ENCODE data around the gene CD180.

Gene CD180

DNA sequence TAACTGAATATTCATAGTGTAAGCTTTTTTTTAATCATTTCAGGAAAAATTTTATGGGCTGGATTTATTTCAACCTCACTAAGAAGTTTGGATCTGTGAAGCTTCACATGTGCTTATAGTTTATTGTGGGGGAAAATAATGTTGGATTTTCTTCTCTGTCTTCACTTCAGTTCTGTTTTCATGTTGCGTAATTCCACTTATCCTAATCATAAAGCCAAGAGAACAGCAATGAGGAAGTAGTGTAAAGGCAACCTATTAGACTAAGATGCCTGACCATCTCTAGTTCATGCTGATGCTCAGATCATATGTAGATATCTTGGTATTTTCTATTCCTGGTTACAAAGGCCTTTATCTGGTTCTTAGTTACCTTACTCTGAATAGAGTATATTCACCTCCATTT is 50.0 kb downstream of the CD180 start:
- no peak for DNase-seq (ENCODE audit: low spot score)
- CTCF ChIA-PET = interaction anchor here (0.5 to 1.4 kb wide), 2 partner anchors 31 to 1106 kb away, joined by 5 read pairs; no protein-coding TSS in a partner anchor
- POLR2A ChIA-PET (ENCODE audit: low non-redundant PET) = no interaction called here
- TF ChIP-seq, protein P1, sequence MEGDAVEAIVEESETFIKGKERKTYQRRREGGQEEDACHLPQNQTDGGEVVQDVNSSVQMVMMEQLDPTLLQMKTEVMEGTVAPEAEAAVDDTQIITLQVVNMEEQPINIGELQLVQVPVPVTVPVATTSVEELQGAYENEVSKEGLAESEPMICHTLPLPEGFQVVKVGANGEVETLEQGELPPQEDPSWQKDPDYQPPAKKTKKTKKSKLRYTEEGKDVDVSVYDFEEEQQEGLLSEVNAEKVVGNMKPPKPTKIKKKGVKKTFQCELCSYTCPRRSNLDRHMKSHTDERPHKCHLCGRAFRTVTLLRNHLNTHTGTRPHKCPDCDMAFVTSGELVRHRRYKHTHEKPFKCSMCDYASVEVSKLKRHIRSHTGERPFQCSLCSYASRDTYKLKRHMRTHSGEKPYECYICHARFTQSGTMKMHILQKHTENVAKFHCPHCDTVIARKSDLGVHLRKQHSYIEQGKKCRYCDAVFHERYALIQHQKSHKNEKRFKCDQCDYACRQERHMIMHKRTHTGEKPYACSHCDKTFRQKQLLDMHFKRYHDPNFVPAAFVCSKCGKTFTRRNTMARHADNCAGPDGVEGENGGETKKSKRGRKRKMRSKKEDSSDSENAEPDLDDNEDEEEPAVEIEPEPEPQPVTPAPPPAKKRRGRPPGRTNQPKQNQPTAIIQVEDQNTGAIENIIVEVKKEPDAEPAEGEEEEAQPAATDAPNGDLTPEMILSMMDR (conservative IDR thresholded peaks at IDR 0.05; ENCODE audit: low read depth) = no peak
- H3K27ac ChIP-seq = no peak overlapping the region

DNA sequence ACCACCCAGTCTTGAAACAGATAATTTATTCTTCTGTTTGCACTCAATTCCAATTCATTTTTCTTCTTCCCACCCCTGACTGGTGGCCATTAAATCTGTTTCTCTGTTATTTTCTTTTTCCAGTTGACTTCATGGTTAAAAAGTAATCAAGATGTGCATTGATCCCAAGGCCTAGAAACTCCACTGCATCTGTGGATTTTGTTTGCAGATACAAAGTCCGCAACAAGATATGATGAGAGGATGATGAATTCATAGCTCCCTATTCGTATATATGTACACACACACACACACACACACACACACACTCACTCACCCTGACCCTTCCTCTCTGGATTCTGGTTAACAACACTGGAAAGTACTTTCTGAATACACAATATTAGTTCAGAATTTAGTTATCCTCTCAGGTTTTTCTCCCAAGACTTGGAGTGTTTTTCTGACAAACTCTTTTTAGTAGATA is 52.4 kb downstream of the CD180 start:
- ChIA-PET POLR2A (ENCODE audit: low non-redundant PET) (no interaction called here), CTCF (interaction anchor here (0.7 to 1.2 kb wide), 2 partner anchors 65 to 1496 kb away, joined by 4 to 5 read pairs; no protein-coding TSS in a partner anchor)
- H3K27ac ChIP-seq = no peak overlapping the region
- DNase-seq (ENCODE audit: low spot score) = no peak
- TF ChIP-seq, protein P1 (conservative IDR thresholded peaks at IDR 0.05; ENCODE audit: low read depth) = no peak

DNA sequence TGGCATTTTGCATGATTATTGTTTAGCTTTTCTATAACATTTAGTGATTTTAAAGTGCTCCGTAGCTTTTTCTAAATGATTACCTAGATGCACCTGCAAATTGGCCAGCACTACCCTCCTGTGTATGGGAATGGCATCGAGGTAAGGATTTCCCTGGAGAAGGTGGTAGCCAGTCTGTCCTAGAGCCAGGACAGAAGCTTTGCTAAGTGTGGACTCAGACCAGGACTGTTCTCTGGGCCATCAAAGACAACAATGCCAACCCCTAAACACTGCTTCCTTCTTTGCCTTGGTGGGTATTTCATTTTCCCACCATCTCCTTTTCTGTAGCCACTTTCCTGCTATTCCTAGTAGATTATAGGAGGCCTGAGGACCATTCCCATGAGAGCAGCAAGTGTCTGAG is 53.0 kb downstream of the CD180 start:
- H3K27ac ChIP-seq = no peak overlapping the region
- ChIA-PET CTCF (interaction anchor here (1.2 kb wide), 2 partner anchors 65 to 155 kb away, joined by 3 to 5 read pairs; no protein-coding TSS in a partner anchor), POLR2A (ENCODE audit: low non-redundant PET) (no interaction called here)
- TF ChIP-seq, protein P1 (conservative IDR thresholded peaks at IDR 0.05; ENCODE audit: low read depth) = no peak
- DNase-seq (ENCODE audit: low spot score) = no peak

DNA sequence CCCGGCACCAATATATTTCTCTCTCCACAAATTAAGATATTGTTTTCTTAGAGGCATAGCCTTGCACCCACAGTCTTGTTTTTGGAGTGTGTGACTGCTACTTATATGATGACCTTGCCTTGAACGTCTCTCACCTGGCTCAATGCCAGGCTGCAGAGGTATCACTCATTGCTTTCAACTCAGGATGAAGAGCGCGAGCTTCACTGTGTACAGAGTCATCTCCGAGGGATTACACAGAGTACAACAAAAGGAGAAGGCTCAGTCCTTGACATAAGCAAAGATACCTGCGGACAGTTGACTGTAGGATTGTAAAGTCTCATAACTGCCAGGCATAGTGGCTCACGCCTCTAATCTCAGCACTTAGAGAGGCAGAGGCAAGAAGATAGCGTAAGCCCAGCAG is 53.8 kb downstream of the CD180 start:
- POLR2A ChIA-PET (ENCODE audit: low non-redundant PET) = no interaction called here
- no peak overlapping the region for H3K27ac ChIP-seq
- no peak for DNase-seq (ENCODE audit: low spot score)
- TF ChIP-seq, protein P1 (conservative IDR thresholded peaks at IDR 0.05; ENCODE audit: low read depth) = no peak
- CTCF ChIA-PET = interaction anchor here (1.1 to 1.2 kb wide), 2 partner anchors 27 to 154 kb away, joined by 3 read pairs; no protein-coding TSS in a partner anchor

DNA sequence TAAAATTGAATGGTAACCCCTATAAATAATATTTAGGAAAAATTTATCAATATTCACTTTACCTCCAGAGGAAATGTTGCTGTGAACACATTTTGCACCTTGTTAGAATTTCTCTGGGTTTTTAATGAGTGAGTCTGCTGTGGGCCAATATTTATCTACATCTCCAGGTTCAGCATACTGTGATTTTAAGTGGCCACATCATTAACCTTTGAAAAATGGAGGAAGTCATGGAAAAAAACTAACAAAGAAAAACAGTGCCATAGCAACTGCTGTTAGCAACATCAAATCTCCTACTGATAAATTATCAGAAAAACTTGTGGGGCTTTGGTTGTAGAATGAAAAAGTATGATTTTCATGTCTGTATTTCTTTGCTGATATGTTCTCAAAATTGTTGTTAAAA is 55.0 kb downstream of the CD180 start:
- H3K27ac ChIP-seq = no peak overlapping the region
- ChIA-PET CTCF (interaction anchor here (1.1 kb wide), 1 partner anchor 26 kb away, joined by 3 read pairs; no protein-coding TSS in a partner anchor), POLR2A (ENCODE audit: low non-redundant PET) (no interaction called here)
- no peak for DNase-seq (ENCODE audit: low spot score)
- TF ChIP-seq, protein P1 (conservative IDR thresholded peaks at IDR 0.05; ENCODE audit: low read depth) = no peak

DNA sequence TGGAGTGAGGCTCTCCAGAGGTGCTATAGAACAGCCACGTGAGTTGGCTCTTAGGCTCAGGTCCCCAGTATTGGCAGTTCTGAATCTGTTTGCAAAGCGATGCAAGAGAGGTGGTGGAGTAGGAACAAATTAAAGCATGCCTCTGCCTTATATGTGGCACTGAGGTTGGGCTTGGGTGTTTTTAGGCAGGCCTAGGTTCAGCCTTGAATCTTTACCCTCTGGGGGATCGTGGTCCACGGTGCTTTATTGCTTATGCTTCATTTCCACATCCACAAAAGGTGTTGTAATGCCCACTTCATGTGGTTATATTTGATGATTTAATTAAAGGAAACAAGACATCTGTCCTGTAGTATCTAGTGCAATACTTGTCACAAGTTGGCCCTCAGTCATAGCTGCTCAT is 56.2 kb downstream of the CD180 start:
- TF ChIP-seq, protein P1 (conservative IDR thresholded peaks at IDR 0.05; ENCODE audit: low read depth) = no peak
- POLR2A ChIA-PET (ENCODE audit: low non-redundant PET) = no interaction called here
- CTCF ChIA-PET = interaction anchor here (1.3 kb wide), 1 partner anchor 10 kb away, joined by 4 read pairs; no protein-coding TSS in a partner anchor
- DNase-seq (ENCODE audit: low spot score) = no peak
- H3K27ac ChIP-seq = no peak overlapping the region
